IMR-90 (cell line): ENCODE measurements around the gene TEAD1. TPM values are rescaled to one million over a fixed set of nuclear protein-coding genes. Genes with fewer than 3 reads are reported as not detected.
A peak's percentile ranks its signal among the peaks of the same experiment; 100 is the strongest.

ENCODE experiments used
- ATAC-seq: fragments of 200-7000 bp; cut with Tn5 transposase; 2 replicates; pipeline ENCODE4 v1.9.1; 2020; ENCODE audit warnings: low read depth, mild to moderate bottlenecking, moderate library complexity
- BruUV-seq: library from RNA; stranded (reverse); fragments of 400-500 nt; replicated peaks from 2 replicates; lab custom pipeline; 2021; lab: Mats Ljungman, UMichigan
- CTCF ChIA-PET: fragments of 300-600 bp; formaldehyde crosslinking; extraction: SDS; loops from one replicate; lab custom pipeline; 2021; ENCODE audit warnings: antibody characterized with exemption; lab: Yijun Ruan, JAX
- POLR2A ChIA-PET: fragments of 300-600 bp; sonication (Branson Sonifier 250); formaldehyde crosslinking; loops from one replicate; lab custom pipeline; 2022; ENCODE audit warnings: antibody characterized with exemption; ENCODE audit not compliant: unreplicated experiment; lab: Charles Lee
- DNase-seq: peaks from one replicate; pipeline ENCODE4 v3.0.0; 2013
- H2AFZ ChIP-seq: replicated peaks from 2 replicates; pipeline ENCODE3; 2013; ENCODE audit warnings: low read length, mild to moderate bottlenecking; ENCODE audit not compliant: poor library complexity
- H2AK5ac ChIP-seq: 2 replicates; pipeline ENCODE4 v1.6.1; 2013; ENCODE audit warnings: low read depth, low read length, inconsistent platforms
- H2AK9ac ChIP-seq: replicated peaks from 2 replicates; pipeline ENCODE3; 2013; ENCODE audit warnings: mild to moderate bottlenecking, low read depth, low read length, moderate library complexity; ENCODE audit not compliant: poor library complexity
- H2BK120ac ChIP-seq: 2 replicates; pipeline ENCODE4 v1.6.1; 2013; ENCODE audit warnings: low read depth, low read length, inconsistent platforms
- H2BK15ac ChIP-seq: 3 replicates; pipeline ENCODE4 v1.6.1; 2013; ENCODE audit warnings: low read depth, low read length, inconsistent platforms
- H2BK20ac ChIP-seq: 2 replicates; pipeline ENCODE4 v1.6.1; 2013; ENCODE audit warnings: low read depth, mild to moderate bottlenecking, inconsistent platforms, low read length, moderate library complexity
- H2BK5ac ChIP-seq: 2 replicates; pipeline ENCODE4 v1.6.1; 2013; ENCODE audit warnings: mild to moderate bottlenecking, low read depth, low read length, inconsistent platforms; ENCODE audit not compliant: poor library complexity, severe bottlenecking
- H3K14ac ChIP-seq: replicated peaks from 2 replicates; pipeline ENCODE4 v1.6.1; 2013; ENCODE audit warnings: low read depth, low read length, inconsistent platforms
- H3K18ac ChIP-seq: 2 replicates; pipeline ENCODE4 v1.6.1; 2013; ENCODE audit warnings: low read depth, low read length, control low read depth
- H3K23ac ChIP-seq: 2 replicates; pipeline ENCODE4 v1.6.1; 2013; ENCODE audit warnings: low read depth, low read length, inconsistent platforms
- H3K27ac ChIP-seq: 2 replicates; pipeline ENCODE4 v1.5.1; 2013; ENCODE audit warnings: mild to moderate bottlenecking, control low read depth, low read length; ENCODE audit not compliant: insufficient read depth
- H3K27me3 ChIP-seq: 2 replicates; pipeline ENCODE4 v1.6.1; 2013; ENCODE audit warnings: low read length; ENCODE audit not compliant: control insufficient read depth, insufficient read depth
- H3K36me3 ChIP-seq: 2 replicates; pipeline ENCODE4 v1.6.1; 2013; ENCODE audit warnings: low read length, mixed read lengths; ENCODE audit not compliant: control insufficient read depth, insufficient read depth
- H3K4ac ChIP-seq: 2 replicates; pipeline ENCODE4 v1.6.1; 2013; ENCODE audit warnings: low read depth, low read length, inconsistent platforms
- H3K4me1 ChIP-seq: 2 replicates; pipeline ENCODE4 v1.6.1; 2013; ENCODE audit warnings: low read length, mixed read lengths; ENCODE audit not compliant: control insufficient read depth, insufficient read depth
- H3K4me2 ChIP-seq: 2 replicates; pipeline ENCODE4 v1.6.1; 2013; ENCODE audit warnings: low read depth, mild to moderate bottlenecking, control low read depth, low read length, moderate library complexity
- H3K4me3 ChIP-seq: 2 replicates; pipeline ENCODE4 v1.5.1; 2013; ENCODE audit warnings: low read depth, mild to moderate bottlenecking, control low read depth, low read length, moderate library complexity; ENCODE audit not compliant: insufficient read depth
- H3K56ac ChIP-seq: 2 replicates; pipeline ENCODE4 v1.6.1; 2013; ENCODE audit warnings: low read length, inconsistent platforms; ENCODE audit not compliant: insufficient read depth; ENCODE audit errors: extremely low read depth
- H3K79me1 ChIP-seq, 2 experiments: 2 replicates each; pipeline ENCODE4 v1.6.1; 2013; ENCODE audit warnings: low read length in 2 of 2, inconsistent platforms in 1 of 2, low read depth in 1 of 2
- H3K9ac ChIP-seq: 2 replicates; pipeline ENCODE4 v1.6.1; 2013; ENCODE audit warnings: low read depth, low read length, control low read depth
- H3K9me1 ChIP-seq: 2 replicates; pipeline ENCODE4 v1.6.1; 2013; ENCODE audit warnings: low read length, inconsistent platforms; ENCODE audit not compliant: insufficient read depth
- H3K9me3 ChIP-seq: 2 replicates; pipeline ENCODE4 v1.6.1; 2013; ENCODE audit warnings: low read length; ENCODE audit not compliant: control insufficient read depth, insufficient read depth
- H4K20me1 ChIP-seq: 2 replicates; pipeline ENCODE4 v1.6.1; 2013; ENCODE audit warnings: low read length, inconsistent platforms; ENCODE audit not compliant: insufficient read depth
- H4K5ac ChIP-seq: 2 replicates; pipeline ENCODE4 v1.6.1; 2013; ENCODE audit warnings: mild to moderate bottlenecking, low read depth, low read length, control low read depth
- H4K8ac ChIP-seq, 2 experiments: 2 replicates each; pipeline ENCODE4 v1.6.1; 2013; ENCODE audit warnings: low read depth in 2 of 2, low read length in 2 of 2, control low read depth in 1 of 2, inconsistent platforms in 1 of 2
- H4K91ac ChIP-seq: 2 replicates; pipeline ENCODE4 v1.6.1; 2013; ENCODE audit warnings: low read depth, low read length, inconsistent platforms; ENCODE audit not compliant: insufficient read depth
- CEBPB ChIP-seq: IDR thresholded peaks from 2 replicates; pipeline ENCODE4 v1.6.1; 2012; ENCODE audit warnings: low read depth, low read length, improper control_type of control experiment
- CHD1 ChIP-seq: IDR thresholded peaks from 2 replicates; pipeline ENCODE4 v1.6.1; 2012; ENCODE audit warnings: low read depth, low read length, improper control_type of control experiment
- ELK1 ChIP-seq: fragments of 150-350 bp; IDR thresholded peaks from 2 replicates; pipeline ENCODE4 v1.6.1; 2016; ENCODE audit warnings: low read depth, mild to moderate bottlenecking, low read length, moderate library complexity, borderline replicate concordance
- MAZ ChIP-seq: IDR thresholded peaks from 2 replicates; pipeline ENCODE4 v1.6.1; 2012; ENCODE audit warnings: low read depth, mild to moderate bottlenecking, low read length, improper control_type of control experiment, moderate library complexity, borderline replicate concordance
- MXI1 ChIP-seq: IDR thresholded peaks from 2 replicates; pipeline ENCODE4 v1.6.1; 2012; ENCODE audit warnings: low read depth, mild to moderate bottlenecking, low read length, moderate library complexity, borderline replicate concordance
- POLR2A ChIP-seq: IDR thresholded peaks from 2 replicates; pipeline ENCODE4 v1.6.1; 2012; ENCODE audit warnings: mild to moderate bottlenecking, low read depth, low read length
- RCOR1 ChIP-seq: IDR thresholded peaks from 2 replicates; pipeline ENCODE4 v1.6.1; 2012; ENCODE audit warnings: mild to moderate bottlenecking, low read length, improper control_type of control experiment; ENCODE audit not compliant: insufficient replicate concordance
- RFX5 ChIP-seq: IDR thresholded peaks from 2 replicates; pipeline ENCODE4 v1.8.0; 2012; ENCODE audit warnings: low read depth, mild to moderate bottlenecking, low read length, moderate library complexity
- SMC3 ChIP-seq: fragments of 150-350 bp; IDR thresholded peaks from 2 replicates; pipeline ENCODE4 v1.6.1; 2016; ENCODE audit warnings: low read depth, mild to moderate bottlenecking, antibody characterized with exemption, low read length, moderate library complexity
- WGBS, 2 experiments: methylation state at CpG; one replicate each; pipeline versions ENCODE4 v1.1.5 to v1.1.7; 2013; ENCODE audit warnings: missing lambda C conversion rate in 2 of 2; ENCODE audit not compliant: insufficient read length in 1 of 2; ENCODE audit errors: extremely low coverage in 2 of 2; 5-methylcytosine and 5-hydroxymethylcytosine counted together
- dilution Hi-C: fragments of 300-500 bp; cut with HindIII; formaldehyde crosslinking; loops from one replicate; pipeline ENCODE4 v1.14.3; 2018; ENCODE audit warnings: low sequenced_read_pairs; ENCODE audit not compliant: unreplicated experiment
- in situ Hi-C: fragments of 300-500 bp; cut with MboI; formaldehyde crosslinking; loops from 3 replicates; pipeline ENCODE4 v1.14.3; 2019; ENCODE audit warnings: low sequenced_read_pairs, inconsistent platforms, mixed read lengths
- intact Hi-C: fragments of 100-400 bp; cut with micrococcal nuclease; formaldehyde crosslinking; loops from 2 replicates; pipeline ENCODE4 v1.10.0; 2022
- polyA plus RNA-seq, 3 experiments: library from polyadenylated mRNA; depleted of rRNA; stranded (reverse); fragments of >200 nt; gene quantifications; 2 replicates each; pipeline ENCODE4 v1.2.3, GENCODE V29; 2012; ENCODE audit warnings: low replicate concordance in 1 of 3
- total RNA-seq: library from RNA; depleted of rRNA; stranded (reverse); fragments of >200 nt; gene quantifications from 2 replicates; pipeline ENCODE4 v1.2.3, GENCODE V29; 2012
- TF ChIP-seq, protein P1 (sequence below): fragments of 150-350 bp; IDR thresholded peaks from 2 replicates; pipeline ENCODE4 v1.6.1; 2017; ENCODE audit warnings: mild to moderate bottlenecking, antibody characterized with exemption, low read length, low read depth

TEAD1 gene
- total and polyA plus RNA-seq, 2 of the 4 experiments (the other 2 are of a cell fraction), result 51.8 to 69.2 TPM

DNA sequence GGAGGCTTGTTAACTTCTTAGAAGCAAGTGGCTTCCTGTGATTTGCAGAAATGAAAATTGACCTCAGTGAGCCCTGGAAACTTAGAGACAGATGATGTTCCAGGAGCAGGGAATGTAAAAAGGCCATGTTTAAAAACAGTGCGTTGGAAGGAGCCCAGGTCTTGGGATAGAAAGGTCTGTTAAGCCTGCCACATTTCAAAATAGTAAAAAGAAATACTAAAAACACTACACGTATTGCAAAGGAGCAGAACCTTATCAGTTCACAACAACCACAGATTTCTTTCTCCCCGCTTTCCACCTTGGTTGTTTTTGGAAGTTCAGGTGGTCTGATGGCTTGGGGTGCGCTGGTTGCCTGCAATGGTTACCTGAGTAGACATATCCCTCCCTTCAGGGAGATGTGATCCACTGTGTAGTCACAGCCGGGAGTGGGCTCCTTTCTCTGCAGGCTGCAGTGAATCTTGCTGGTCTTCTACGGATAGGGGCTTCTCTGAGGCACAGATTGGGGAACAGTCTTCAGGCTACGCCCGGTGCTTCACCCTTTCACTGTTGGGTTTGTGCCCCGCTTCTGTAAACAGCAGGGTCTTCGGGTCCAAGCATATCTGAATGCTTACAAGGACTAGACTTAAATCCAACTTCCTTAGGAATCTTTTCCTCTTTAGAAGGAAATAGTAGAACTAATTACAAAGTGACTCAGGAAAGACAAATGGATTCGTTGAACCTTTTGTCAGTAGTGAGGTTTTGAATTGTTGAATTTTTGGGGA, 1.9 kb downstream of the TEAD1 start:
- ATAC-seq, result no peak
- H3K23ac ChIP-seq, result peak overlapping the region; percentile 88
- peak overlapping the region; percentile 57 for H2BK15ac ChIP-seq
- in situ Hi-C loops (loop anchor here (5.0 kb wide), 2 partner anchors 211 to 264 kb away; no protein-coding TSS in a partner anchor), dilution Hi-C loops (loop anchor here (25.0 kb wide), 1 partner anchor 211 kb away; no protein-coding TSS in a partner anchor), intact Hi-C loops (loop anchor here (1.0 to 10.0 kb wide), 4 partner anchors 171 to 345 kb away; no protein-coding TSS in a partner anchor)
- no peaks in the 10 kb centered on the region for H3K9me3 ChIP-seq
- ChIA-PET POLR2A (no interaction called here), CTCF (no interaction called here)
- peaks cover 8 to 44% of the 10 kb centered on the region in 2 experiments; a peak in 3 of 4 replicates for H3K79me1 ChIP-seq
- H3K27me3 ChIP-seq, result no peaks in the 10 kb centered on the region
- peak; percentile 63 for DNase-seq
- peak overlapping the region; percentile 95 for H2BK5ac ChIP-seq
- H2BK120ac ChIP-seq, result peak overlapping the region; percentile 89
- peak overlapping the region; percentile 96 for H3K9ac ChIP-seq
- peak overlapping the region; percentile 90 for H4K91ac ChIP-seq
- H3K36me3 ChIP-seq, result peaks cover 7% of the 10 kb centered on the region
- H3K9me1 ChIP-seq, result peaks cover 9% of the 10 kb centered on the region
- peak overlapping the region; percentile 50 to 78 for H4K8ac ChIP-seq
- H2AK9ac ChIP-seq, result peak overlapping the region; percentile 91
- H3K27ac ChIP-seq, result peak overlapping the region; percentile 98
- peak overlapping the region; percentile 65 for H3K18ac ChIP-seq
- peaks cover 37% of the 10 kb centered on the region for H4K20me1 ChIP-seq
- H4K5ac ChIP-seq, result peak overlapping the region; percentile 92
- peak overlapping the region; percentile 57 for H2BK20ac ChIP-seq
- peak overlapping the region; percentile 66 for H3K4me3 ChIP-seq
- peak overlapping the region; percentile 94 for H3K4me2 ChIP-seq
- TF ChIP-seq ELK1 (no peak), CEBPB (no peak), RFX5 (no peak), RCOR1 (no peak), POLR2A (no peak; the same call in 1 of the 2 replicates), MAZ (no peak), SMC3 (no peak), CHD1 (no peak), MXI1 (no peak)
- TF ChIP-seq, protein P1, sequence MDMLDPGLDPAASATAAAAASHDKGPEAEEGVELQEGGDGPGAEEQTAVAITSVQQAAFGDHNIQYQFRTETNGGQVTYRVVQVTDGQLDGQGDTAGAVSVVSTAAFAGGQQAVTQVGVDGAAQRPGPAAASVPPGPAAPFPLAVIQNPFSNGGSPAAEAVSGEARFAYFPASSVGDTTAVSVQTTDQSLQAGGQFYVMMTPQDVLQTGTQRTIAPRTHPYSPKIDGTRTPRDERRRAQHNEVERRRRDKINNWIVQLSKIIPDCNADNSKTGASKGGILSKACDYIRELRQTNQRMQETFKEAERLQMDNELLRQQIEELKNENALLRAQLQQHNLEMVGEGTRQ, result no peak
- peak overlapping the region; percentile 3 for H2AFZ ChIP-seq
- peak overlapping the region; percentile 91 for H3K14ac ChIP-seq
- peak overlapping the region; percentile 95 for H3K4ac ChIP-seq
- H3K56ac ChIP-seq, result peak overlapping the region; percentile 99
- BruUV-seq, result TSS peak; percentile 83
- H3K4me1 ChIP-seq, result peaks cover 10% of the 10 kb centered on the region
- peak overlapping the region; percentile 98 for H2AK5ac ChIP-seq
- no CpG with 5 or more reads among the region's 11 CpGs for WGBS, 2 experiments
